H9 (cell line): ENCODE results near the gene ARSJ. TPM values are rescaled to one million over a fixed set of nuclear protein-coding genes. Genes with fewer than 3 reads are reported as not detected.

Experiments used
- DNase-seq: peaks from one replicate; pipeline ENCODE4 v3.0.0-alpha.2; 2017
- H2AFZ ChIP-seq: one replicate; pipeline ENCODE4 v1.6.1; 2013; ENCODE audit warnings: mild to moderate bottlenecking, low read length, control low read depth, moderate library complexity
- H2AK5ac ChIP-seq: 2 replicates; pipeline ENCODE4 v1.6.1; 2013; ENCODE audit warnings: low read length, control low read depth, mixed read lengths; ENCODE audit not compliant: insufficient read length
- H2BK120ac ChIP-seq: one replicate; pipeline ENCODE4 v1.6.1; 2013; ENCODE audit warnings: low read depth, mild to moderate bottlenecking, low read length, control low read depth, inconsistent platforms; ENCODE audit not compliant: poor library complexity, severe bottlenecking
- H2BK12ac ChIP-seq: 2 replicates; pipeline ENCODE4 v1.6.1; 2013; ENCODE audit warnings: low read length, control low read depth, mixed read lengths, low read depth; ENCODE audit not compliant: insufficient read length
- H2BK15ac ChIP-seq: 2 replicates; pipeline ENCODE4 v1.6.1; 2013; ENCODE audit warnings: low read depth, low read length, control low read depth
- H2BK20ac ChIP-seq: one replicate; pipeline ENCODE4 v1.6.1; 2013; ENCODE audit warnings: low read depth, mild to moderate bottlenecking, low read length, control low read depth, inconsistent platforms; ENCODE audit not compliant: poor library complexity, severe bottlenecking
- H2BK5ac ChIP-seq: 2 replicates; pipeline ENCODE4 v1.6.1; 2013; ENCODE audit warnings: low read length, control low read depth, mixed read lengths; ENCODE audit not compliant: insufficient read length
- H3K14ac ChIP-seq: 2 replicates; pipeline ENCODE4 v1.6.1; 2013; ENCODE audit warnings: low read length, control low read depth; ENCODE audit not compliant: insufficient read depth
- H3K18ac ChIP-seq: 2 replicates; pipeline ENCODE4 v1.6.1; 2013; ENCODE audit warnings: low read depth, mild to moderate bottlenecking, mixed read lengths, low read length, control low read depth; ENCODE audit not compliant: insufficient read length
- H3K23ac ChIP-seq: 2 replicates; pipeline ENCODE4 v1.6.1; 2013; ENCODE audit warnings: low read length, control low read depth, mixed read lengths, low read depth; ENCODE audit not compliant: insufficient read length
- H3K23me2 ChIP-seq: 2 replicates; pipeline ENCODE4 v1.6.1; 2013; ENCODE audit warnings: low read depth, mild to moderate bottlenecking, mixed read lengths, low read length, control low read depth; ENCODE audit not compliant: insufficient read length, poor library complexity, severe bottlenecking
- H3K27ac ChIP-seq: 2 replicates; pipeline ENCODE4 v1.5.1; 2013; ENCODE audit warnings: low read length, control low read depth, mixed read lengths, low read depth; ENCODE audit not compliant: insufficient read length
- H3K27me3 ChIP-seq: 2 replicates; pipeline ENCODE4 v1.6.1; 2013; ENCODE audit warnings: low read length, control low read depth, inconsistent platforms; ENCODE audit not compliant: insufficient read depth
- H3K4ac ChIP-seq: 2 replicates; pipeline ENCODE4 v1.6.1; 2013; ENCODE audit warnings: low read depth, mild to moderate bottlenecking, control low read depth, inconsistent platforms, low read length, moderate library complexity
- H3K4me1 ChIP-seq: 2 replicates; pipeline ENCODE4 v1.6.1; 2013; ENCODE audit warnings: low read length, control low read depth, inconsistent platforms; ENCODE audit not compliant: insufficient read depth
- H3K4me2 ChIP-seq: 2 replicates; pipeline ENCODE4 v1.6.1; 2013; ENCODE audit warnings: low read length, control low read depth, mixed read lengths; ENCODE audit not compliant: insufficient read length, insufficient read depth
- H3K56ac ChIP-seq: 2 replicates; pipeline ENCODE4 v1.6.1; 2013; ENCODE audit warnings: low read depth, mild to moderate bottlenecking, mixed read lengths, low read length, control low read depth; ENCODE audit not compliant: insufficient read length
- H3K79me1 ChIP-seq: 2 replicates; pipeline ENCODE4 v1.6.1; 2013; ENCODE audit warnings: low read depth, mild to moderate bottlenecking, moderate library complexity, low read length, control low read depth, inconsistent platforms; ENCODE audit not compliant: insufficient read depth, poor library complexity, severe bottlenecking
- H3K79me2 ChIP-seq: 2 replicates; pipeline ENCODE4 v1.6.1; 2013; ENCODE audit warnings: low read length, control low read depth, inconsistent platforms; ENCODE audit not compliant: insufficient read depth
- H3K9ac ChIP-seq: 2 replicates; pipeline ENCODE4 v1.6.1; 2013; ENCODE audit warnings: low read length, control low read depth, mixed read lengths; ENCODE audit not compliant: insufficient read length; ENCODE audit errors: extremely low read depth
- H3K9me3 ChIP-seq: one replicate; pipeline ENCODE4 v1.6.1; 2013; ENCODE audit warnings: low read depth, low read length, inconsistent platforms; ENCODE audit not compliant: control insufficient read depth
- H3T11ph ChIP-seq: one replicate; pipeline ENCODE4 v1.6.1; 2013; ENCODE audit warnings: mild to moderate bottlenecking, low read length, control low read depth, inconsistent platforms
- H4K20me1 ChIP-seq: one replicate; pipeline ENCODE4 v1.6.1; 2013; ENCODE audit not compliant: control insufficient read depth, insufficient read length, insufficient read depth
- H4K5ac ChIP-seq: 2 replicates; pipeline ENCODE4 v1.6.1; 2013; ENCODE audit warnings: low read depth, mild to moderate bottlenecking, mixed read lengths, low read length, control low read depth; ENCODE audit not compliant: insufficient read length
- H4K8ac ChIP-seq: replicated peaks from 2 replicates; pipeline ENCODE4 v1.6.1; 2013; ENCODE audit warnings: low read length, control low read depth, mixed read lengths, low read depth; ENCODE audit not compliant: insufficient read length
- H4K91ac ChIP-seq: 2 replicates; pipeline ENCODE4 v1.6.1; 2013; ENCODE audit warnings: low read depth, mild to moderate bottlenecking, moderate library complexity, mixed read lengths, low read length, control low read depth; ENCODE audit not compliant: insufficient read length
- H3K27ac Mint-ChIP-seq, 3 experiments: 2 replicates in 2 of 3; 3 replicates in 1 of 3; pipeline ENCODE4 v1.8.0; 2020 to 2021; ENCODE audit warnings: mixed read lengths in 3 of 3, mild to moderate bottlenecking in 1 of 3, moderate library complexity in 1 of 3
- H3K27me3 Mint-ChIP-seq: 2 replicates; pipeline ENCODE4 v1.8.0; 2021; ENCODE audit warnings: low read depth, mild to moderate bottlenecking, moderate library complexity, mixed read lengths
- H3K36me3 Mint-ChIP-seq, 3 experiments: 2 replicates in 2 of 3; 3 replicates in 1 of 3; pipeline ENCODE4 v1.8.0; 2020 to 2021; ENCODE audit warnings: low read depth in 3 of 3, mixed read lengths in 3 of 3; ENCODE audit not compliant: insufficient read depth in 1 of 3
- H3K4me1 Mint-ChIP-seq, 2 experiments: 2 replicates each; pipeline ENCODE4 v1.8.0; 2020; ENCODE audit warnings: mixed read lengths in 2 of 2
- H3K4me3 Mint-ChIP-seq, 2 experiments: 2 replicates in 1 of 2; 3 replicates in 1 of 2; pipeline ENCODE4 v1.8.0; 2020 to 2021; ENCODE audit warnings: mild to moderate bottlenecking in 2 of 2, mixed read lengths in 2 of 2, moderate library complexity in 1 of 2
- H3K9me3 Mint-ChIP-seq, 2 experiments: 2 replicates in 1 of 2; 3 replicates in 1 of 2; pipeline ENCODE4 v1.8.0; 2020; ENCODE audit warnings: mild to moderate bottlenecking in 2 of 2, mixed read lengths in 2 of 2, moderate library complexity in 1 of 2
- CTCF ChIP-seq: fragments of 200-600 bp; sonication (generic); conservative IDR thresholded peaks from 3 replicates; pipeline ENCODE4 v1.8.0; 2021; ENCODE audit warnings: antibody characterized with exemption, mild to moderate bottlenecking
- WGBS: extraction: QIAGEN DNeasy Blood & Tissue Kit; methylation state at CpG from one replicate; pipeline ENCODE4 v1.1.7; 2013; ENCODE audit warnings: missing lambda C conversion rate, low lambda C conversion rate, mixed read lengths; ENCODE audit not compliant: insufficient read length; ENCODE audit errors: extremely low coverage; 5-methylcytosine and 5-hydroxymethylcytosine counted together
- total RNA-seq: library from RNA; stranded (reverse); gene quantifications from 2 replicates; pipeline ENCODE4 v1.2.1, GENCODE V29; 2021

Gene ARSJ
- total RNA-seq, 1 experiment from 2014 or later: 1.1 TPM

GRCh38 chr4:113943863-113944262 lies 35.6 kb downstream of the ARSJ start:
- no peak for DNase-seq
- peak overlapping the region in 2 of 3 experiments; percentile 24 to 35; a peak in 2 of 7 replicates for H3K27ac Mint-ChIP-seq
- H3K9ac ChIP-seq: no peak overlapping the region

More at GRCh38 chr4:113943863-113944262, 35.6 kb downstream of the ARSJ start:
- Histone ChIP-seq H2BK5ac (no peak overlapping the region), H3K4me1 (peaks cover 2% of the 10 kb centered on the region), H2BK12ac (no peak overlapping the region), H2BK20ac (no peak overlapping the region), H2AK5ac (no peak overlapping the region), H3K27ac (no peak overlapping the region), H4K91ac (no peak overlapping the region), H2BK15ac (no peak overlapping the region), H3T11ph (no peak overlapping the region), H3K4ac (no peak overlapping the region), H3K4me2 (no peak overlapping the region), H4K8ac (no peak overlapping the region), H3K23me2 (no peaks in the 10 kb centered on the region), H3K79me2 (no peaks in the 10 kb centered on the region), H3K14ac (no peak overlapping the region), H3K27me3 (no peaks in the 10 kb centered on the region), H2BK120ac (no peak overlapping the region), H4K20me1 (no peaks in the 10 kb centered on the region), H3K23ac (no peak overlapping the region), H3K56ac (no peak overlapping the region), H3K18ac (no peak overlapping the region), H4K5ac (no peak overlapping the region), H3K79me1 (no peaks in the 10 kb centered on the region), H2AFZ (no peak overlapping the region), H3K9me3 (no peaks in the 10 kb centered on the region)
- no peak for TF ChIP-seq CTCF
- no peak overlapping the region for H3K4me3 Mint-ChIP-seq
- peaks cover 0 to 2% of the 10 kb centered on the region in 2 experiments; a peak in 2 of 5 replicates for H3K9me3 Mint-ChIP-seq
- peaks cover 11 to 12% of the 10 kb centered on the region in 2 experiments for H3K4me1 Mint-ChIP-seq
- WGBS: no CpG with 5 or more reads among the region's 3 CpGs
- H3K27me3 Mint-ChIP-seq: no peaks in the 10 kb centered on the region
- no peaks in the 10 kb centered on the region for H3K36me3 Mint-ChIP-seq
